HG03025 (cell line): Measurements from ENCODE around the gene CERS3.
"Not testable (repeated sequence)": the region's sequence is repeated elsewhere in the genome, so short reads cannot be mapped to it uniquely, and the experiment has no call there.

Source experiments
- ATAC-seq: cut with Tn5 transposase; IDR thresholded peaks from one replicate; pipeline ENCODE4 v1.9.1; 2021; ENCODE audit warnings: mild to moderate bottlenecking, moderate library complexity; ENCODE audit not compliant: unreplicated experiment, low FRiP score

Gene CERS3

GRCh38 chr15:100468285-100468684, 60.5 kb downstream of the CERS3 start:
- no peak for ATAC-seq

- ATAC-seq, result no peak
Measured at GRCh38 chr15:100466073-100466472, 62.7 kb downstream of the CERS3 start.

- no peak for ATAC-seq
Measured at GRCh38 chr15:100464888-100465287, 63.9 kb downstream of the CERS3 start.

- ATAC-seq, result no peak
Measured at GRCh38 chr15:100464256-100464655, 64.5 kb downstream of the CERS3 start.

- ATAC-seq, result no peak
Measured at GRCh38 chr15:100463515-100463914, 65.2 kb downstream of the CERS3 start.

- peak; percentile 47 for ATAC-seq
Measured at GRCh38 chr15:100461049-100461448, 67.7 kb downstream of the CERS3 start.

- no peak for ATAC-seq
Measured at GRCh38 chr15:100457201-100457600, 71.5 kb downstream of the CERS3 start.

GRCh38 chr15:100454148-100454547, 74.6 kb downstream of the CERS3 start:
- ATAC-seq, result no peak

- no peak for ATAC-seq
Measured at GRCh38 chr15:100448481-100448880, 80.3 kb downstream of the CERS3 start.

- not testable (repeated sequence) for ATAC-seq
Measured at GRCh38 chr15:100441063-100441462, 87.7 kb downstream of the CERS3 start.

GRCh38 chr15:100439514-100439913, 89.2 kb downstream of the CERS3 start:
- no peak for ATAC-seq

- no peak for ATAC-seq
Measured at GRCh38 chr15:100438570-100438969, 90.2 kb downstream of the CERS3 start.

- ATAC-seq, result no peak
Measured at GRCh38 chr15:100437261-100437660, 91.5 kb downstream of the CERS3 start.

GRCh38 chr15:100434561-100434960, 94.2 kb downstream of the CERS3 start:
- ATAC-seq, result no peak

- no peak for ATAC-seq
Measured at GRCh38 chr15:100434038-100434437, 94.7 kb downstream of the CERS3 start.

- no peak for ATAC-seq
Measured at GRCh38 chr15:100433304-100433703, 95.4 kb downstream of the CERS3 start.

- no peak for ATAC-seq
Measured at GRCh38 chr15:100430411-100430810, 98.3 kb downstream of the CERS3 start.

GRCh38 chr15:100429116-100429728, 99.5 kb downstream of the CERS3 start:
- no peak for ATAC-seq

- ATAC-seq, result no peak
Measured at GRCh38 chr15:100426937-100427336, 101.8 kb downstream of the CERS3 start.

GRCh38 chr15:100405179-100405578, 123.6 kb downstream of the CERS3 start:
- no peak for ATAC-seq

GRCh38 chr15:100400996-100401395, 127.8 kb downstream of the CERS3 start:
- ATAC-seq, result no peak

GRCh38 chr15:100394736-100395440, 133.9 kb downstream of the CERS3 start:
- no peak for ATAC-seq
